GM23338 (cell line): ENCODE results near the gene ELOVL2. TPM values are rescaled to one million over a fixed set of nuclear protein-coding genes. Genes with fewer than 3 reads are reported as not detected.

ENCODE experiments used
- ATAC-seq: fragments of 200-7000 bp; cut with Tn5 transposase; 3 replicates; pipeline ENCODE4 v1.9.1; 2020
- DNase-seq: peaks from one replicate; pipeline ENCODE4 v3.0.0-alpha.2; 2015; ENCODE audit warnings: low spot score
- H2AFZ ChIP-seq: fragments of 200-600 bp; sonication (generic); 2 replicates; pipeline ENCODE4 v1.8.0; 2016; ENCODE audit warnings: antibody characterized with exemption, mild to moderate bottlenecking, moderate library complexity
- H3F3A ChIP-seq: fragments of 200-600 bp; sonication (generic); replicated peaks from 2 replicates; pipeline ENCODE4 v1.8.0; 2017; ENCODE audit warnings: antibody characterized with exemption, mixed run types, low read depth
- H3K27ac ChIP-seq: fragments of 200-600 bp; sonication (generic); 2 replicates; pipeline ENCODE4 v1.6.1; 2016; ENCODE audit warnings: low read depth
- H3K27me3 ChIP-seq: fragments of 200-600 bp; sonication (generic); 2 replicates; pipeline ENCODE4 v1.8.0; 2016; ENCODE audit warnings: mild to moderate bottlenecking, mixed run types, moderate library complexity; ENCODE audit not compliant: insufficient read depth
- H3K36me3 ChIP-seq: fragments of 200-600 bp; sonication (generic); 2 replicates; pipeline ENCODE4 v1.8.0; 2016; ENCODE audit warnings: mild to moderate bottlenecking; ENCODE audit not compliant: insufficient read depth
- H3K4me1 ChIP-seq: fragments of 200-600 bp; sonication (generic); 2 replicates; pipeline ENCODE4 v1.8.0; 2016; ENCODE audit warnings: mild to moderate bottlenecking, moderate library complexity; ENCODE audit not compliant: insufficient read depth
- H3K4me2 ChIP-seq: fragments of 200-600 bp; sonication (generic); 2 replicates; pipeline ENCODE4 v1.7.1; 2017; ENCODE audit warnings: mixed run types
- H3K4me3 ChIP-seq: fragments of 200-600 bp; sonication (generic); 2 replicates; pipeline ENCODE4 v1.6.1; 2016; ENCODE audit warnings: mixed run types
- H3K79me2 ChIP-seq: fragments of 200-600 bp; sonication (generic); replicated peaks from 2 replicates; pipeline ENCODE4 v1.8.0; 2017; ENCODE audit warnings: mild to moderate bottlenecking; ENCODE audit not compliant: insufficient read depth
- H3K9me2 ChIP-seq: fragments of 200-600 bp; sonication (generic); 2 replicates; pipeline ENCODE4 v1.8.0; 2017; ENCODE audit not compliant: insufficient read depth
- H4K20me1 ChIP-seq: fragments of 200-600 bp; sonication (generic); replicated peaks from 2 replicates; pipeline ENCODE4 v1.8.0; 2017; ENCODE audit warnings: mild to moderate bottlenecking; ENCODE audit not compliant: insufficient read depth
- H3K27ac Mint-ChIP-seq: 2 replicates; pipeline ENCODE4 v1.8.0; 2020; ENCODE audit warnings: inconsistent platforms, mild to moderate bottlenecking, moderate library complexity, mixed read lengths
- H3K27me3 Mint-ChIP-seq: 3 replicates; pipeline ENCODE4 v1.8.0; 2022; ENCODE audit warnings: low read depth, mild to moderate bottlenecking, moderate library complexity, mixed read lengths, inconsistent platforms; ENCODE audit not compliant: insufficient read depth, poor library complexity
- H3K36me3 Mint-ChIP-seq: 3 replicates; pipeline ENCODE4 v1.8.0; 2021; ENCODE audit warnings: low read depth, mild to moderate bottlenecking, inconsistent platforms, moderate library complexity, mixed read lengths
- H3K4me1 Mint-ChIP-seq: 3 replicates; pipeline ENCODE4 v1.8.0; 2020; ENCODE audit warnings: mild to moderate bottlenecking, inconsistent platforms, mixed read lengths
- H3K4me3 Mint-ChIP-seq: 3 replicates; pipeline ENCODE4 v1.8.0; 2021; ENCODE audit warnings: moderate library complexity, mild to moderate bottlenecking, inconsistent platforms, mixed read lengths
- H3K9me3 Mint-ChIP-seq: 3 replicates; pipeline ENCODE4 v1.8.0; 2020; ENCODE audit warnings: moderate library complexity, mild to moderate bottlenecking, inconsistent platforms, mixed read lengths
- CREB1 ChIP-seq: fragments of 250-450 bp; sonication (Bioruptor Pico); IDR thresholded peaks from 2 replicates; pipeline ENCODE4 v1.5.0; 2020; ENCODE audit warnings: low read depth, mild to moderate bottlenecking, moderate library complexity
- CTCF ChIP-seq, 2 experiments: fragments of 200-600 bp in 1 of 2; sonication (generic) in 1 of 2; conservative IDR thresholded peaks; 2 replicates each; pipeline versions ENCODE4 v1.5.1 to v1.6.1; 2016 to 2017; ENCODE audit warnings: antibody characterized with exemption in 2 of 2, low read depth in 2 of 2, mild to moderate bottlenecking in 2 of 2, moderate library complexity in 1 of 2
- ETS1 ChIP-seq: IDR thresholded peaks from 2 replicates; pipeline ENCODE4 v1.6.1; 2016; ENCODE audit warnings: antibody characterized with exemption
- EZH2 ChIP-seq: fragments of 200-600 bp; sonication (generic); IDR thresholded peaks from one replicate; pipeline ENCODE4 v1.8.0; 2017; ENCODE audit warnings: antibody characterized with exemption, mild to moderate bottlenecking, low read depth; ENCODE audit not compliant: unreplicated experiment
- EZH2phosphoT487 ChIP-seq: fragments of 200-600 bp; sonication (generic); IDR thresholded peaks from one replicate; pipeline ENCODE4 v1.8.1; 2018; ENCODE audit warnings: antibody characterized with exemption; ENCODE audit not compliant: unreplicated experiment
- NANOG ChIP-seq: IDR thresholded peaks from 2 replicates; pipeline ENCODE4 v1.6.1; 2016; ENCODE audit warnings: antibody characterized with exemption, borderline replicate concordance
- POLR2AphosphoS5 ChIP-seq: IDR thresholded peaks from 2 replicates; pipeline ENCODE4 v1.6.1; 2016; ENCODE audit warnings: antibody characterized with exemption, low read depth
- REST ChIP-seq: IDR thresholded peaks from one replicate; pipeline ENCODE4 v1.6.1; 2018; ENCODE audit warnings: antibody characterized with exemption; ENCODE audit not compliant: unreplicated experiment
- STAT1 ChIP-seq: IDR thresholded peaks from one replicate; pipeline ENCODE4 v1.6.1; 2016; ENCODE audit warnings: antibody characterized with exemption; ENCODE audit not compliant: unreplicated experiment
- polyA plus RNA-seq: library from polyadenylated mRNA; unstranded; fragments of >200 nt; fragmentation: Nextera tagmentation; extraction: Ambion mirVana; gene quantifications from 2 replicates; pipeline ENCODE4 v1.2.1, GENCODE V29; 2016
- total RNA-seq: library from RNA; depleted of rRNA; stranded (reverse); fragments of >200 nt; shearing (Covaris generic); gene quantifications from 2 replicates; pipeline ENCODE4 v1.2.3, GENCODE V29; 2014
- TF ChIP-seq, protein P1 (sequence below): fragments of 250-450 bp; sonication (Bioruptor Pico); IDR thresholded peaks from 2 replicates; pipeline ENCODE4 v1.5.0; 2020; ENCODE audit warnings: mild to moderate bottlenecking, moderate library complexity

ELOVL2 gene
- total and polyA plus RNA-seq, 2 experiments from 2014 or later = 1.2 to 1.6 TPM

DNA sequence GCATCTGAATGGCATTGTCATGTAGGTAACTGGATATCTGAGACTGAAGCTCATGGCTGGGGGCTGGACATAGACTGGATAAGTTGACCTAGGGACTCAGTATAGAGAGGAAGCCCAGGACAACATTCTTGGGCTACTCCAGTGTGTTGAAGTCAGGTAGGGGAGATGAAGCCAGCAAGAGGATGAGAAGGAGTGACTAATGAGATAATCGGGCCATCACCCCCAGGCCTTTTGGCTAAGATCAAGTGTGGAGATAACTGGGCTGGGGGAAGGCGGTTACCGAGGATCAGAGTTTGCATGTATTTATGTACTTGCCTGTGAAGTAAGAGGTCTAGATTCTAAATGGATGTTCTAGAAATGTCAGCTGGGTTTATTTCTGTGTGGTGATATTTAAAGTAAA, 73.4 kb downstream of the ELOVL2 start:
- H3K79me2 ChIP-seq = no peaks in the 10 kb centered on the region
- H3K27ac Mint-ChIP-seq = no peak overlapping the region
- TF ChIP-seq EZH2phosphoT487 (no peak), REST (no peak), NANOG (no peak), STAT1 (no peak), CTCF (conservative IDR thresholded peaks at IDR 0.05; ENCODE audit: low read depth in 2 of 2) (no peak), ETS1 (no peak), POLR2AphosphoS5 (no peak), EZH2 (no peak), CREB1 (CRISPR knock-in tag) (no peak)
- TF ChIP-seq, protein P1, sequence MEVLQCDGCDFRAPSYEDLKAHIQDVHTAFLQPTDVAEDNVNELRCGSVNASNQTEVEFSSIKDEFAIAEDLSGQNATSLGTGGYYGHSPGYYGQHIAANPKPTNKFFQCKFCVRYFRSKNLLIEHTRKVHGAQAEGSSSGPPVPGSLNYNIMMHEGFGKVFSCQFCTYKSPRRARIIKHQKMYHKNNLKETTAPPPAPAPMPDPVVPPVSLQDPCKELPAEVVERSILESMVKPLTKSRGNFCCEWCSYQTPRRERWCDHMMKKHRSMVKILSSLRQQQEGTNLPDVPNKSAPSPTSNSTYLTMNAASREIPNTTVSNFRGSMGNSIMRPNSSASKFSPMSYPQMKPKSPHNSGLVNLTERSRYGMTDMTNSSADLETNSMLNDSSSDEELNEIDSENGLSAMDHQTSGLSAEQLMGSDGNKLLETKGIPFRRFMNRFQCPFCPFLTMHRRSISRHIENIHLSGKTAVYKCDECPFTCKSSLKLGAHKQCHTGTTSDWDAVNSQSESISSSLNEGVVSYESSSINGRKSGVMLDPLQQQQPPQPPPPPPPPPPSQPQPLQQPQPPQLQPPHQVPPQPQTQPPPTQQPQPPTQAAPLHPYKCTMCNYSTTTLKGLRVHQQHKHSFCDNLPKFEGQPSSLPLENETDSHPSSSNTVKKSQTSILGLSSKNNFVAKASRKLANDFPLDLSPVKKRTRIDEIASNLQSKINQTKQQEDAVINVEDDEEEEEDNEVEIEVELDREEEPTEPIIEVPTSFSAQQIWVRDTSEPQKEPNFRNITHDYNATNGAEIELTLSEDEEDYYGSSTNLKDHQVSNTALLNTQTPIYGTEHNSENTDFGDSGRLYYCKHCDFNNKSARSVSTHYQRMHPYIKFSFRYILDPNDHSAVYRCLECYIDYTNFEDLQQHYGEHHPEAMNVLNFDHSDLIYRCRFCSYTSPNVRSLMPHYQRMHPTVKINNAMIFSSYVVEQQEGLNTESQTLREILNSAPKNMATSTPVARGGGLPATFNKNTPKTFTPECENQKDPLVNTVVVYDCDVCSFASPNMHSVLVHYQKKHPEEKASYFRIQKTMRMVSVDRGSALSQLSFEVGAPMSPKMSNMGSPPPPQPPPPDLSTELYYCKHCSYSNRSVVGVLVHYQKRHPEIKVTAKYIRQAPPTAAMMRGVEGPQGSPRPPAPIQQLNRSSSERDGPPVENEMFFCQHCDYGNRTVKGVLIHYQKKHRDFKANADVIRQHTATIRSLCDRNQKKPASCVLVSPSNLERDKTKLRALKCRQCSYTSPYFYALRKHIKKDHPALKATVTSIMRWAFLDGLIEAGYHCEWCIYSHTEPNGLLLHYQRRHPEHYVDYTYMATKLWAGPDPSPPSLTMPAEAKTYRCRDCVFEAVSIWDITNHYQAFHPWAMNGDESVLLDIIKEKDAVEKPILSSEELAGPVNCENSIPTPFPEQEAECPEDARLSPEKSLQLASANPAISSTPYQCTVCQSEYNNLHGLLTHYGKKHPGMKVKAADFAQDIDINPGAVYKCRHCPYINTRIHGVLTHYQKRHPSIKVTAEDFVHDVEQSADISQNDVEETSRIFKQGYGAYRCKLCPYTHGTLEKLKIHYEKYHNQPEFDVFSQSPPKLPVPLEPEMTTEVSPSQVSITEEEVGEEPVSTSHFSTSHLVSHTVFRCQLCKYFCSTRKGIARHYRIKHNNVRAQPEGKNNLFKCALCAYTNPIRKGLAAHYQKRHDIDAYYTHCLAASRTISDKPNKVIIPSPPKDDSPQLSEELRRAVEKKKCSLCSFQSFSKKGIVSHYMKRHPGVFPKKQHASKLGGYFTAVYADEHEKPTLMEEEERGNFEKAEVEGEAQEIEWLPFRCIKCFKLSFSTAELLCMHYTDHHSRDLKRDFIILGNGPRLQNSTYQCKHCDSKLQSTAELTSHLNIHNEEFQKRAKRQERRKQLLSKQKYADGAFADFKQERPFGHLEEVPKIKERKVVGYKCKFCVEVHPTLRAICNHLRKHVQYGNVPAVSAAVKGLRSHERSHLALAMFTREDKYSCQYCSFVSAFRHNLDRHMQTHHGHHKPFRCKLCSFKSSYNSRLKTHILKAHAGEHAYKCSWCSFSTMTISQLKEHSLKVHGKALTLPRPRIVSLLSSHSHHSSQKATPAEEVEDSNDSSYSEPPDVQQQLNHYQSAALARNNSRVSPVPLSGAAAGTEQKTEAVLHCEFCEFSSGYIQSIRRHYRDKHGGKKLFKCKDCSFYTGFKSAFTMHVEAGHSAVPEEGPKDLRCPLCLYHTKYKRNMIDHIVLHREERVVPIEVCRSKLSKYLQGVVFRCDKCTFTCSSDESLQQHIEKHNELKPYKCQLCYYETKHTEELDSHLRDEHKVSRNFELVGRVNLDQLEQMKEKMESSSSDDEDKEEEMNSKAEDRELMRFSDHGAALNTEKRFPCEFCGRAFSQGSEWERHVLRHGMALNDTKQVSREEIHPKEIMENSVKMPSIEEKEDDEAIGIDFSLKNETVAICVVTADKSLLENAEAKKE (CRISPR knock-in tag) = no peak
- no peak overlapping the region for H3K4me2 ChIP-seq
- H3K27ac ChIP-seq = no peak overlapping the region
- H3K4me3 ChIP-seq = no peak overlapping the region
- H3K4me1 Mint-ChIP-seq = no peaks in the 10 kb centered on the region
- no peaks in the 10 kb centered on the region; the same call in 2 of the 3 replicates for H3K9me3 Mint-ChIP-seq
- DNase-seq = no peak
- H3K36me3 ChIP-seq = no peaks in the 10 kb centered on the region
- H3K36me3 Mint-ChIP-seq = peaks cover 14% of the 10 kb centered on the region; the same call in 2 of the 3 replicates
- no peak overlapping the region for H2AFZ ChIP-seq
- H3K27me3 ChIP-seq = 0 out of 2 replicates have a peak, but pooled peaks cover under 1% of the 10 kb centered on the region
- ATAC-seq = no peak
- H3K27me3 Mint-ChIP-seq = peaks cover 3% of the 10 kb centered on the region
- H4K20me1 ChIP-seq = no peaks in the 10 kb centered on the region
- H3F3A ChIP-seq = no peaks in the 10 kb centered on the region
- no peaks in the 10 kb centered on the region for H3K9me2 ChIP-seq
- H3K4me3 Mint-ChIP-seq = no peak overlapping the region
- no peaks in the 10 kb centered on the region for H3K4me1 ChIP-seq
